ENCODE results near the gene HSPA12B. TPM values are rescaled to one million over a fixed set of nuclear protein-coding genes. Genes with fewer than 3 reads are reported as not detected.

The HSPA12B gene
- total RNA-seq, 1 experiment from 2014 or later: 0.21 TPM

GRCh38 chr20:3735768-3736167 lies 3.3 kb downstream of the HSPA12B start:
- H3K27me3 ChIP-seq (ENCODE audit: control insufficient read depth, insufficient read depth, low read length): no peaks in the 10 kb centered on the region

More at GRCh38 chr20:3735768-3736167, 3.3 kb downstream of the HSPA12B start:
- ChIA-PET POLR2A (no interaction called here), CTCF (interaction anchor here (1.1 kb wide), 1 partner anchor 10 kb away, joined by 5 read pairs; no protein-coding TSS in a partner anchor)
- Histone ChIP-seq H3K4me1 (ENCODE audit: control insufficient read depth, insufficient read depth, low read length) (peaks cover 6% of the 10 kb centered on the region; the same call in 1 of the 2 replicates), H3K27ac (ENCODE audit: low read length) (no peak overlapping the region), H3K9me3 (ENCODE audit: control insufficient read depth, insufficient read depth, low read depth, low read length) (no peaks in the 10 kb centered on the region), H3K36me3 (ENCODE audit: control insufficient read depth, insufficient read depth, low read length) (no peaks in the 10 kb centered on the region), H3K4me3 (ENCODE audit: low read depth in 2 of 2, low read length in 2 of 2) (no peak overlapping the region)
- TF ChIP-seq TCF7L2 (IDR thresholded peaks at IDR 0.05; ENCODE audit: low read depth, low read length): no peak
- no peak for TF ChIP-seq SIN3A (IDR thresholded peaks at IDR 0.05; ENCODE audit: borderline replicate concordance, insufficient read depth, low read depth, low read length)
- TF ChIP-seq REST (IDR thresholded peaks at IDR 0.05; ENCODE audit: insufficient read depth in 1 of 2, low read depth in 2 of 2, low read length in 1 of 2): no peak
- TF ChIP-seq CTCF (IDR thresholded peaks at IDR 0.05): no peak
- TF ChIP-seq POLR2AphosphoS5 (IDR thresholded peaks at IDR 0.05; ENCODE audit: low read depth, low read length): no peak
- BruUV-seq (replicated peaks): no TSS peak
- no peak for ATAC-seq
- DNase-seq (ENCODE audit: low read depth, low spot score): no peak
- intact Hi-C loops (cut with micrococcal nuclease; ENCODE audit: unreplicated experiment) (no loop called here), in situ Hi-C loops (cut with HindIII; ENCODE audit: low pct_unique_long_range_greater_than_20kb, low sequenced_read_pairs) (no loop called here)
